Mucosa of rectum (tissue), 2 donors: ENCODE data around the gene MRPL44.

ENCODE experiments used
- H3K27ac ChIP-seq, 2 donors: one replicate each; pipeline ENCODE4 v1.7.0; 2013; ENCODE audit warnings: inconsistent platforms in 2 of 2, low read depth in 2 of 2, low read length in 2 of 2
- H3K27me3 ChIP-seq, 2 donors: one replicate each; pipeline ENCODE4 v1.7.0; 2013; ENCODE audit warnings: low read length in 2 of 2; ENCODE audit not compliant: control insufficient read depth in 2 of 2, insufficient read depth in 2 of 2
- H3K36me3 ChIP-seq, 2 donors: one replicate each; pipeline ENCODE4 v1.7.0; 2013; ENCODE audit warnings: low read length in 2 of 2; ENCODE audit not compliant: control insufficient read depth in 2 of 2, insufficient read depth in 2 of 2
- H3K4me1 ChIP-seq, 2 donors: one replicate each; pipeline ENCODE4 v1.7.0; 2013; ENCODE audit warnings: low read length in 2 of 2, mild to moderate bottlenecking in 1 of 2; ENCODE audit not compliant: control insufficient read depth in 2 of 2, insufficient read depth in 2 of 2
- H3K4me3 ChIP-seq, 2 donors: one replicate each; pipeline ENCODE4 v1.7.0; 2013; ENCODE audit warnings: low read length in 2 of 2
- H3K9ac ChIP-seq, 2 donors: one replicate each; pipeline ENCODE4 v1.7.0; 2013; ENCODE audit warnings: low read length in 2 of 2, low read depth in 1 of 2, mild to moderate bottlenecking in 1 of 2
- H3K9me3 ChIP-seq, 2 donors: one replicate each; pipeline ENCODE4 v1.7.0; 2013; ENCODE audit warnings: low read length in 2 of 2; ENCODE audit not compliant: control insufficient read depth in 2 of 2
- donor health status: healthy.
- donor health status: Normal muscosa, but diverticular disease.

MRPL44 gene

GRCh38 chr2:223989206-223989855 lies 32.1 kb downstream of the MRPL44 start:
- H3K27me3 ChIP-seq, result no peaks in the 10 kb centered on the region
- H3K36me3 ChIP-seq, result peaks cover 0 to 3% of the 10 kb centered on the region in 2 donors
- H3K27ac ChIP-seq, result no peak overlapping the region
- H3K9ac ChIP-seq, result no peak overlapping the region
- peaks cover 0 to 7% of the 10 kb centered on the region in 2 donors for H3K4me1 ChIP-seq
- no peaks in the 10 kb centered on the region for H3K9me3 ChIP-seq
- H3K4me3 ChIP-seq, result no peak overlapping the region

- H3K4me1 ChIP-seq, result peaks cover 2 to 11% of the 10 kb centered on the region in 2 donors
- no peak overlapping the region for H3K4me3 ChIP-seq
- H3K27me3 ChIP-seq, result no peaks in the 10 kb centered on the region
- no peak overlapping the region for H3K27ac ChIP-seq
- no peak overlapping the region for H3K9ac ChIP-seq
- H3K36me3 ChIP-seq, result peaks cover 0 to 2% of the 10 kb centered on the region in 2 donors
- no peaks in the 10 kb centered on the region for H3K9me3 ChIP-seq
Measured at GRCh38 chr2:223989856-223990232, 32.6 kb downstream of the MRPL44 start.

GRCh38 chr2:223991611-223992010 lies 34.3 kb downstream of the MRPL44 start:
- H3K4me1 ChIP-seq, result peaks cover 3 to 11% of the 10 kb centered on the region in 2 donors
- no peak overlapping the region for H3K27ac ChIP-seq
- no peak overlapping the region for H3K9ac ChIP-seq
- H3K4me3 ChIP-seq, result no peak overlapping the region
- no peaks in the 10 kb centered on the region for H3K9me3 ChIP-seq
- H3K36me3 ChIP-seq, result no peaks in the 10 kb centered on the region
- H3K27me3 ChIP-seq, result no peaks in the 10 kb centered on the region

- H3K4me3 ChIP-seq, result no peak overlapping the region
- H3K4me1 ChIP-seq, result peaks cover 3 to 11% of the 10 kb centered on the region in 2 donors
- H3K27ac ChIP-seq, result no peak overlapping the region
- no peak overlapping the region for H3K9ac ChIP-seq
- no peaks in the 10 kb centered on the region for H3K36me3 ChIP-seq
- no peaks in the 10 kb centered on the region for H3K9me3 ChIP-seq
- no peaks in the 10 kb centered on the region for H3K27me3 ChIP-seq
Measured at GRCh38 chr2:223993634-223994232, 36.5 kb downstream of the MRPL44 start.

GRCh38 chr2:223994562-223995162 lies 37.4 kb downstream of the MRPL44 start:
- Histone ChIP-seq H3K9me3 (no peaks in the 10 kb centered on the region), H3K27me3 (no peaks in the 10 kb centered on the region), H3K27ac (no peak overlapping the region), H3K36me3 (no peaks in the 10 kb centered on the region), H3K4me1 (peaks cover 3 to 11% of the 10 kb centered on the region in 2 donors), H3K4me3 (no peak overlapping the region), H3K9ac (no peak overlapping the region)

GRCh38 chr2:223995569-223995968 lies 38.3 kb downstream of the MRPL44 start:
- Histone ChIP-seq H3K27ac (no peak overlapping the region), H3K36me3 (no peaks in the 10 kb centered on the region), H3K4me3 (no peak overlapping the region), H3K9ac (no peak overlapping the region), H3K9me3 (no peaks in the 10 kb centered on the region), H3K4me1 (peaks cover 3 to 11% of the 10 kb centered on the region in 2 donors), H3K27me3 (no peaks in the 10 kb centered on the region)

- Histone ChIP-seq H3K9me3 (no peaks in the 10 kb centered on the region), H3K4me1 (peaks cover 3 to 11% of the 10 kb centered on the region in 2 donors), H3K36me3 (no peaks in the 10 kb centered on the region), H3K27me3 (no peaks in the 10 kb centered on the region), H3K27ac (no peak overlapping the region), H3K9ac (no peak overlapping the region), H3K4me3 (no peak overlapping the region)
Measured at GRCh38 chr2:223996391-223996790, 39.1 kb downstream of the MRPL44 start.

GRCh38 chr2:223997938-223998337 lies 40.7 kb downstream of the MRPL44 start:
- no peaks in the 10 kb centered on the region for H3K9me3 ChIP-seq
- H3K27ac ChIP-seq, result no peak overlapping the region
- no peak overlapping the region for H3K4me3 ChIP-seq
- H3K9ac ChIP-seq, result no peak overlapping the region
- H3K4me1 ChIP-seq, result peaks cover 3 to 11% of the 10 kb centered on the region in 2 donors
- no peaks in the 10 kb centered on the region for H3K27me3 ChIP-seq
- no peaks in the 10 kb centered on the region for H3K36me3 ChIP-seq

GRCh38 chr2:223998948-223999347 lies 41.7 kb downstream of the MRPL44 start:
- H3K36me3 ChIP-seq, result no peaks in the 10 kb centered on the region
- H3K9ac ChIP-seq, result no peak overlapping the region
- H3K4me1 ChIP-seq, result peaks cover 3 to 8% of the 10 kb centered on the region in 2 donors
- no peaks in the 10 kb centered on the region for H3K9me3 ChIP-seq
- no peak overlapping the region for H3K27ac ChIP-seq
- H3K27me3 ChIP-seq, result no peaks in the 10 kb centered on the region
- H3K4me3 ChIP-seq, result no peak overlapping the region

GRCh38 chr2:223999862-224000261 lies 42.6 kb downstream of the MRPL44 start:
- Histone ChIP-seq H3K4me1 (peaks cover 0 to under 1% of the 10 kb centered on the region in 2 donors), H3K27ac (no peak overlapping the region), H3K9me3 (no peaks in the 10 kb centered on the region), H3K36me3 (no peaks in the 10 kb centered on the region), H3K27me3 (no peaks in the 10 kb centered on the region), H3K4me3 (no peak overlapping the region), H3K9ac (no peak overlapping the region)
